Measurements from ENCODE around the gene NXN.

NXN gene

DNA sequence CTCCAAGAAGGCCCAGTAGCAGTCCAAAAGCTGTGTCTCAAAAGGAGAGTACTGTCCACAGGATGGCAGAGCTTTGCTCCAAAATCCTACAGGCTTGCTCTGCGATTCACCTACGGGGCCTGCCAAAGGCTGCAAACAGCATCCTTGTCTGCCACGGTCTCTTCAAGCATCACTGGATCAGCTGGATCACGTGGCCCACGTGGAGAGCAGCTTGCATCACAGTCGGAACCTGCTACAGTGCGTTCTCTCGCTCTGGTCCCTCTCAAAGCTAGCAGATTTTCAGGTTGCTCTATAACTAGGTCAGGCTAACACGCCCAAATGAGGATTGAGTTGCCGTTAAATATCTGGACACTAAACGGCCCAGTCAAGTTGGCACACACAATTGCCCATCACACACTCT, 9.0 kb upstream of the NXN start:
- TF ChIP-seq, protein P1, sequence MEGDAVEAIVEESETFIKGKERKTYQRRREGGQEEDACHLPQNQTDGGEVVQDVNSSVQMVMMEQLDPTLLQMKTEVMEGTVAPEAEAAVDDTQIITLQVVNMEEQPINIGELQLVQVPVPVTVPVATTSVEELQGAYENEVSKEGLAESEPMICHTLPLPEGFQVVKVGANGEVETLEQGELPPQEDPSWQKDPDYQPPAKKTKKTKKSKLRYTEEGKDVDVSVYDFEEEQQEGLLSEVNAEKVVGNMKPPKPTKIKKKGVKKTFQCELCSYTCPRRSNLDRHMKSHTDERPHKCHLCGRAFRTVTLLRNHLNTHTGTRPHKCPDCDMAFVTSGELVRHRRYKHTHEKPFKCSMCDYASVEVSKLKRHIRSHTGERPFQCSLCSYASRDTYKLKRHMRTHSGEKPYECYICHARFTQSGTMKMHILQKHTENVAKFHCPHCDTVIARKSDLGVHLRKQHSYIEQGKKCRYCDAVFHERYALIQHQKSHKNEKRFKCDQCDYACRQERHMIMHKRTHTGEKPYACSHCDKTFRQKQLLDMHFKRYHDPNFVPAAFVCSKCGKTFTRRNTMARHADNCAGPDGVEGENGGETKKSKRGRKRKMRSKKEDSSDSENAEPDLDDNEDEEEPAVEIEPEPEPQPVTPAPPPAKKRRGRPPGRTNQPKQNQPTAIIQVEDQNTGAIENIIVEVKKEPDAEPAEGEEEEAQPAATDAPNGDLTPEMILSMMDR (IDR thresholded peaks at IDR 0.05; ENCODE audit: low read length, missing control alignments) = no peak
- no peak overlapping the region for H3K4me3 ChIP-seq (replicated peaks; ENCODE audit: low read depth, low read length)
- DNase-seq (ENCODE audit: low read depth) = no peak

DNA sequence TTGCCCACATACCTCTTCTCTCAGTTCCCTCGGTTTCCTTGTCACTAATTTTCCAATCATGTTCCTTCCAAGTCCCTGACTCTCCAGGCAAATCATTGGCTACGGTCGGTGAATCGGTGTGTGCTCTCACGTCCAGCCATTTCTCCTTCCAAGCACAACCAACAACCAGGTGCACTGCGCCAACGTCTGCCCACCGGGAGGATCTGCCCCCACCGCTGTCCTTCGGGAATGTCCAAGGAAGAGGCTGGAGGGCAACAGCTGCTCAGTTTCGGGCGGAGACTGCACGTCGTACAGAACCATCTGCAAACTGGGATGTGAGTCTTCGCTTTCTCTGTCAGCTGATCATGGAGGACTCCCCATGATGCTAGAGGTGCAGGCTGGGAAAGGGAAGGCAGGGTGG, 8.4 kb upstream of the NXN start:
- TF ChIP-seq, protein P1 (IDR thresholded peaks at IDR 0.05; ENCODE audit: low read length, missing control alignments) = no peak
- no peak overlapping the region for H3K4me3 ChIP-seq (replicated peaks; ENCODE audit: low read depth, low read length)
- no peak for DNase-seq (ENCODE audit: low read depth)

DNA sequence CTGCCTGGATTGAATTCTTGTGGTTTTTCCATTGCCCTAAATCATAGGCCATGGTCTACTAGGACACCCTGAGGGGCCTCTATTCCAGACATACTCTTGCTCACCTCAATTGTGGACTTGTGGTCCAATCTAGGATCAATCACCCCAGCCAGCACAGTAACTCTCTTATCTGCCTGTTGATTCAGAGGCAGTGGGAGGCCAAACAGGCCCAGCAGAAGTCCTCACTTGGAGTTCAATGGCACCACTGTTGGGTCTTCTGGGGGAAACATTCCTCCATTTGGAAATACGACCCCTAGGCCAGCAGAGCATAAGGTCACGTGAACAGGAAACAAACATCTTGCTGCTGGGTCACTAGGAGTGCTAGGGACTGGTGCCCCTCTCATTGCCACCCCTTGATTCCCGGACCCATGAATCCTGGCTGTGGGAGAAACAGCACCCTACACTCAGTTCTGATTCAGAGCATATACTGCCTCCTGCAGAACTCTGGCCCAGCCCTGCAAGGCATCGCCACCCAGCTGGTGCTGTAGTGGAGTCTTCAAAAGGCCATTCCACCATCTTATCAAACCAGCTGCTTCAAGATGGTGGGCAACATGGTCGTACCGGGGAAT, 6.8 kb upstream of the NXN start:
- DNase-seq (ENCODE audit: low read depth) = no peak
- H3K4me3 ChIP-seq (replicated peaks; ENCODE audit: low read depth, low read length) = no peak overlapping the region
- TF ChIP-seq, protein P1 (IDR thresholded peaks at IDR 0.05; ENCODE audit: low read length, missing control alignments) = no peak

DNA sequence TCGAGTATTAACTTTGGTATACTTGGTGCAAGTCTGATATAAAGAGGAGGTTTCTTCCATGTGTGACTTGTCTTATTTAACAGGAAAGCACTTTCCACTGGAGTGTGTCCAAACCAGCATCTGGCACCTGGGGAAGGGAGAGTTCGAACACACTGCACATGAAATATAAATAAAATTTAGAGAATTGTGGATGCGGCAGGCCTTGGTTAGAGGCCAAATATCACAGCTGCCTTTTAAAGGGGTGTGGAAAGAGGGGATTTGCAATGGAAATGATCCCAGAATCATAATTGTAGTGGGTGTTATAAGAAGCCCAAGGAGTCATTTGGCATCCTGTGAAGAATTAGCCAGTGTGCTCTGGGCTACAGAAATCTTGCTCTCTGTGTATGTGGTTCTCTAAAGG, 4.3 kb upstream of the NXN start:
- DNase-seq (ENCODE audit: low read depth) = no peak
- H3K4me3 ChIP-seq (replicated peaks; ENCODE audit: low read depth, low read length) = no peak overlapping the region
- TF ChIP-seq, protein P1 (IDR thresholded peaks at IDR 0.05; ENCODE audit: low read length, missing control alignments) = no peak

DNA sequence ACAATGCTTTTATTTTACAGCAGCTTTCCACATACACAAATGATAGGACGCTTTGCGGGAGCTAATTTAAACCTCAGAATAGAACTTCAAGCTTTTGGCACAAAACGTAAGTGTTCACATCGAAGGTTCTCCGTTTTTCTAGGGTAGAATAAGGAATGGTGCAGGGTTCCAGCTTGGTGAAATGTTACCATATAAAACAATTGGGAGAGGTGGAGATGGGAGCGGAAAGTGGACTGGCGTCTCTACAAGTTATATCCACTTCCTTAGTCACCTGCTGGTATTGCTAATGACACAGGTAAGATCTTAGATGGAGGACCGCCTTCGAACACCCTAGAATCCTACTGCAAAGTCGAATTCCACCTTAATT, 1.7 kb upstream of the NXN start:
- no peak for DNase-seq (ENCODE audit: low read depth)
- H3K4me3 ChIP-seq (replicated peaks; ENCODE audit: low read depth, low read length) = no peak overlapping the region
- TF ChIP-seq, protein P1 (IDR thresholded peaks at IDR 0.05; ENCODE audit: low read length, missing control alignments) = no peak

DNA sequence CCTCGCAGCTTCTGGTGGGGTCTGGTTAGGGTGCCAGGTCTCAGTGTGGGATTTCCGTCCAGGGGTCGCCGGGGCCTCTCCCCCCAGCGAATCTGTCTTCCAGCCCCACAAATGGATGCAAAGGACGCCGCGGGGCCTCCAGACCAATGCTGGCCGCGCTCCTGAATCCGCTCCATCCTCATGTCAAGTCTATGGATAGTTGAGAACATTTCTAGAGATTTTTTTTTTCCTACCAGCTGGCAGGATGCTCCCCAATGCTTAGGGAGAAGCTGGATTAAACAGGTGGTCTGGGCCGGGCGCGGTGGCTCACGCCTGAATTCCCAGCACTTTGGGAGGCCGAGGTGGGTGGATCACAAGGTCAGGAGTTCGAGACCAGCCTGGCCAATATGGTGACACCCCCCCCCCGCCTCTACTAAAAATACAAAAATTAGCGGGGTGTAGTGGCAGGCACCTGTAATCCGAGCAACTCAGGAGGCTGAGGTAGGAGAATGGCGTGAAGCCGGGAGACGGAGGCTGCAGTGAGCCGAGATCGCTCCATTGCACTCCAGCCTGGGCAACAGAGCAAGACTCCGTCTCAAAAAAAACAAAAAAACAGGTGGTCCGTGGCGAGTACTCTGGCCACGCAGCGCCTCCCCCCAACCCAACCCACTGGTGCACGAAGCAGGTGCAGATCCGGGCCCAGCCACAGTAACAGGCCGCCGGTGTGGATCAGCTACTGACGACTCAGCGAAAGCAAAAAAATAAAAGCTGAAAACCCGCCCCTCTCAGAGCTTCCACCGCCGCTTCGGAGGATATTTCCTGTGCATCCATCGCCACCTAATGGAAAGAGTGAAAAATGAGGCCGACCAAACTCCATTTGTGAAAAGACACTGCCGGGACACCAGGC, 1.1 kb upstream of the NXN start:
- TF ChIP-seq, protein P1 (IDR thresholded peaks at IDR 0.05; ENCODE audit: low read length, missing control alignments) = peak; percentile 72
- peak; percentile 89 for DNase-seq (ENCODE audit: low read depth)
- peak overlapping the region; percentile 57 for H3K4me3 ChIP-seq (replicated peaks; ENCODE audit: low read depth, low read length)
